Measurements from ENCODE around the gene FAM120AOS.

DNA sequence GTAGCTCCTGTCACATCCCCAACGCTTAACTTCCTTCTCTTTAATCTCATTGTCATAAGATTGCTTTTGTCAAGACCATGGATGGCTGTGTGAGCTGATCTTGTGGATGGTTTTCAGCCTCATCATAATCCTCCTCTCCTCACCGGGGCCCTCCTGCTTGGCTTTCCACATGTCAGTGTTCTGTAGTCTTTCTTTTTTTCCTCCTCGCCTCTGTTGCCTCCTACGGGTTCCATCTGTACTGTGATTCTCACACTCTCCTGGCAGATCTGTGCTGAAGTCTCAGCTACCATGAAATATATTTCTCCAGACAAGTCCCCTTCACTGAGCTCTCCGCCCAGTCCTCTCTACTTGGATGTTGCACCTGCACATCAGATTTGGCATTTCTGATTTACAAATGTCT lies 34.9 kb upstream of the FAM120AOS start:
- TF ChIP-seq EZH2phosphoT487 (IDR thresholded peaks at IDR 0.05; ENCODE audit: insufficient read depth, low read depth) (no peak), EZH2 (IDR thresholded peaks at IDR 0.05; ENCODE audit: insufficient read depth, poor library complexity, severe bottlenecking) (no peak)
